K562 (cell line): Measurements from ENCODE around the gene POLR3H. TPM values are rescaled to one million over a fixed set of nuclear protein-coding genes. Genes with fewer than 3 reads are reported as not detected.

Experiments
- ATAC-seq: fragments of 200-7000 bp; cut with Tn5 transposase; 3 replicates; pipeline ENCODE4 v1.9.1; 2020; ENCODE audit warnings: moderate library complexity
- BruUV-seq: library from RNA; stranded (reverse); fragments of 400-500 nt; replicated peaks from 2 replicates; lab custom pipeline; 2021; lab: Mats Ljungman, UMichigan
- CTCF ChIA-PET: fragments of 300-600 bp; formaldehyde crosslinking; extraction: SDS; loops from one replicate; lab custom pipeline; 2021; ENCODE audit warnings: low intra/inter-chr PET ratio; lab: Yijun Ruan, JAX
- POLR2A ChIA-PET: fragments of 300-600, 350-650 bp; sonication (Branson Sonifier 250); formaldehyde crosslinking; extraction: SDS; loops from one replicate; lab custom pipeline; 2021; ENCODE audit warnings: antibody characterized with exemption, inconsistent platforms; lab: Yijun Ruan, JAX
- DNase-seq, 4 experiments: peaks; one replicate each; pipeline versions ENCODE4 v3.0.0 to v3.0.0-alpha.2; 2011 to 2018; ENCODE audit warnings: low spot score in 3 of 4, mixed read lengths in 3 of 4; ENCODE audit errors: extremely low read depth in 1 of 4
- FAIRE-seq: peaks from 2 replicates; lab custom pipeline; 2011; peaks lifted over from hg19 to GRCh38; lab: Jason Lieb, UNC
- H2AFZ ChIP-seq: 2 replicates; pipeline ENCODE4 v1.6.0; 2011; ENCODE audit warnings: low read depth, low read length, control low read depth, inconsistent platforms
- H3K27ac ChIP-seq: fragments of 200-600 bp; 3 replicates; pipeline ENCODE4 v1.8.0; 2011; ENCODE audit warnings: low read depth, mild to moderate bottlenecking, control low read depth, inconsistent platforms, low read length, moderate library complexity, mixed read lengths; ENCODE audit errors: extremely low read depth
- H3K27me3 ChIP-seq, 2 experiments: fragments of 300-600 bp in 1 of 2; 2 replicates in 1 of 2; 3 replicates in 1 of 2; pipeline versions ENCODE4 v1.6.0 to v1.8.0; 2011; ENCODE audit warnings: inconsistent platforms in 2 of 2, low read length in 2 of 2, mild to moderate bottlenecking in 1 of 2, mixed read lengths in 1 of 2, moderate library complexity in 1 of 2; ENCODE audit not compliant: control insufficient read depth in 2 of 2, insufficient read depth in 2 of 2
- H3K36me3 ChIP-seq: fragments of 300-600 bp; 3 replicates; pipeline ENCODE4 v1.8.0; 2011; ENCODE audit warnings: mild to moderate bottlenecking, low read length, inconsistent platforms; ENCODE audit not compliant: control insufficient read depth, insufficient read depth
- H3K4me1 ChIP-seq, 2 experiments: fragments of 200-600 bp in 1 of 2; replicated peaks in 1 of 2; 2 replicates in 1 of 2; 3 replicates in 1 of 2; pipeline versions ENCODE4 v1.5.1 to v1.8.0; 2011; ENCODE audit warnings: inconsistent platforms in 2 of 2, low read length in 2 of 2, mild to moderate bottlenecking in 1 of 2, mixed read lengths in 1 of 2, moderate library complexity in 1 of 2; ENCODE audit not compliant: control insufficient read depth in 2 of 2, insufficient read depth in 2 of 2
- H3K4me2 ChIP-seq: 2 replicates; pipeline ENCODE4 v1.6.1; 2011; ENCODE audit warnings: low read length, control low read depth, inconsistent platforms, mixed read lengths; ENCODE audit not compliant: insufficient read depth
- H3K4me3 ChIP-seq: fragments of 200-600 bp; sonication (generic), shearing (Covaris generic); 2 replicates; pipeline ENCODE4 v1.5.1; 2016; ENCODE audit warnings: control low read depth, inconsistent platforms
- H3K79me2 ChIP-seq: fragments of 200-600 bp; 3 replicates; pipeline ENCODE4 v1.8.0; 2011; ENCODE audit warnings: low read length, inconsistent platforms; ENCODE audit not compliant: control insufficient read depth, insufficient read depth
- H3K9ac ChIP-seq, 2 experiments: 2 replicates each; pipeline versions ENCODE4 v1.6.0 to v1.6.1; 2011; ENCODE audit warnings: low read depth in 2 of 2, low read length in 2 of 2, control low read depth in 1 of 2, inconsistent platforms in 1 of 2, mild to moderate bottlenecking in 1 of 2, mixed read lengths in 1 of 2; ENCODE audit not compliant: insufficient read depth in 1 of 2
- H3K9me1 ChIP-seq: one replicate; pipeline ENCODE4 v1.6.0; 2011; ENCODE audit warnings: inconsistent platforms, mild to moderate bottlenecking, low read length, moderate library complexity; ENCODE audit not compliant: control insufficient read depth, insufficient read depth
- H3K9me3 ChIP-seq: replicated peaks from 2 replicates; pipeline ENCODE4 v1.5.1; 2011; ENCODE audit warnings: low read depth, low read length, inconsistent platforms; ENCODE audit not compliant: control insufficient read depth, insufficient read depth
- H4K20me1 ChIP-seq: replicated peaks from 2 replicates; pipeline ENCODE4 v1.6.1; 2011; ENCODE audit warnings: low read length, inconsistent platforms, mixed read lengths; ENCODE audit not compliant: control insufficient read depth, insufficient read depth
- BCL6 ChIP-seq: fragments of 250-450 bp; sonication (Bioruptor Pico); IDR thresholded peaks from 2 replicates; pipeline ENCODE4 v1.4.0; 2020
- HOMEZ ChIP-seq: fragments of 250-450 bp; sonication (Bioruptor Pico); IDR thresholded peaks from 2 replicates; pipeline ENCODE4 v1.4.0; 2020; ENCODE audit warnings: mild to moderate bottlenecking, moderate library complexity
- NFRKB ChIP-seq: fragments of 450-650 bp; IDR thresholded peaks from 2 replicates; pipeline ENCODE4 v1.6.1; 2016; ENCODE audit warnings: low read depth
- NR1H2 ChIP-seq: sonication (generic); formaldehyde crosslinking; IDR thresholded peaks from 2 replicates; pipeline ENCODE4 v1.4.0; 2020; ENCODE audit warnings: mild to moderate bottlenecking, missing genetic modification reagents
- PTTG1 ChIP-seq: fragments of 450-650 bp; IDR thresholded peaks from 2 replicates; pipeline ENCODE4 v1.6.1; 2016; ENCODE audit warnings: low read depth, mild to moderate bottlenecking, missing genetic modification characterization, missing compliant biosample characterization
- SMAD1 ChIP-seq: fragments of 150-350 bp; IDR thresholded peaks from 2 replicates; pipeline ENCODE4 v1.6.1; 2014; ENCODE audit warnings: low read length, low read depth; ENCODE audit not compliant: partially characterized antibody
- STAT5B ChIP-seq: fragments of 250-450 bp; sonication (Bioruptor Pico); IDR thresholded peaks from 2 replicates; pipeline ENCODE4 v1.8.0; 2021; ENCODE audit warnings: mild to moderate bottlenecking, inconsistent platforms
- TBL1XR1 ChIP-seq, 2 experiments: IDR thresholded peaks; 2 replicates each; pipeline ENCODE4 v1.6.1; 2012; ENCODE audit warnings: improper control_type of control experiment in 2 of 2, low read length in 2 of 2, mild to moderate bottlenecking in 1 of 2
- ZKSCAN3 ChIP-seq: fragments of 250-450 bp; sonication (Bioruptor Pico); IDR thresholded peaks from 2 replicates; pipeline ENCODE4 v1.4.0; 2020
- ZNF280A ChIP-seq: fragments of 450-650 bp; IDR thresholded peaks from 2 replicates; pipeline ENCODE4 v1.6.1; 2018; ENCODE audit warnings: mild to moderate bottlenecking, low read depth; ENCODE audit not compliant: partially characterized antibody
- ZNF76 ChIP-seq: fragments of 250-450 bp; sonication (Bioruptor Pico); IDR thresholded peaks from 2 replicates; pipeline ENCODE4 v1.4.0; 2020; ENCODE audit warnings: mild to moderate bottlenecking, moderate library complexity, borderline replicate concordance
- WGBS: fragments of 100-300 bp; shearing (Covaris generic); methylation state at CpG from one replicate; pipeline ENCODE4 v1.1.6; 2016; ENCODE audit warnings: low coverage, mixed read lengths; ENCODE audit not compliant: insufficient coverage; ENCODE audit errors: missing lambda C conversion rate; 5-methylcytosine and 5-hydroxymethylcytosine counted together
- in situ Hi-C: fragments of 300-500 bp; cut with MboI; formaldehyde crosslinking; loops from 4 replicates; pipeline ENCODE4 v1.15.0; 2018; ENCODE audit warnings: inconsistent platforms, mixed read lengths
- intact Hi-C: fragments of 100-400 bp; cut with micrococcal nuclease; formaldehyde crosslinking; loops from 2 replicates; pipeline ENCODE4 v1.14.2; 2022
- polyA plus RNA-seq, 8 experiments: library from polyadenylated mRNA; depleted of rRNA in 4 of 8; stranded (reverse) in 5 of 8; unstranded in 3 of 8; fragments of >200 nt; fragmentation: Nextera tagmentation in 2 of 8; fragmentation: Illumina TruSeq in 1 of 8; extraction: Ambion mirVana in 2 of 8; extraction: Trizol in 1 of 8; gene quantifications; 2 replicates each; pipeline versions ENCODE4 v1.2.1 to v1.2.3, GENCODE V29; 2011 to 2014; ENCODE audit warnings: inconsistent platforms in 1 of 8, missing spikeins in 1 of 8
- total RNA-seq, 7 experiments: library from RNA; depleted of rRNA in 6 of 7; stranded (reverse); fragments of >200 nt in 6 of 7; fragmentation: Illumina TruSeq in 2 of 7; extraction: Trizol in 2 of 7; gene quantifications; 2 replicates each; pipeline versions ENCODE4 v1.2.1 to v1.2.3, GENCODE V29; 2011 to 2021; ENCODE audit warnings: low replicate concordance in 1 of 7

Gene POLR3H
- total and polyA plus RNA-seq, 9 of the 15 experiments (the other 6 are each of a cell fraction or from before 2014, with no cell fraction given) = 5.3 to 48.4 (median 22.2) TPM

DNA sequence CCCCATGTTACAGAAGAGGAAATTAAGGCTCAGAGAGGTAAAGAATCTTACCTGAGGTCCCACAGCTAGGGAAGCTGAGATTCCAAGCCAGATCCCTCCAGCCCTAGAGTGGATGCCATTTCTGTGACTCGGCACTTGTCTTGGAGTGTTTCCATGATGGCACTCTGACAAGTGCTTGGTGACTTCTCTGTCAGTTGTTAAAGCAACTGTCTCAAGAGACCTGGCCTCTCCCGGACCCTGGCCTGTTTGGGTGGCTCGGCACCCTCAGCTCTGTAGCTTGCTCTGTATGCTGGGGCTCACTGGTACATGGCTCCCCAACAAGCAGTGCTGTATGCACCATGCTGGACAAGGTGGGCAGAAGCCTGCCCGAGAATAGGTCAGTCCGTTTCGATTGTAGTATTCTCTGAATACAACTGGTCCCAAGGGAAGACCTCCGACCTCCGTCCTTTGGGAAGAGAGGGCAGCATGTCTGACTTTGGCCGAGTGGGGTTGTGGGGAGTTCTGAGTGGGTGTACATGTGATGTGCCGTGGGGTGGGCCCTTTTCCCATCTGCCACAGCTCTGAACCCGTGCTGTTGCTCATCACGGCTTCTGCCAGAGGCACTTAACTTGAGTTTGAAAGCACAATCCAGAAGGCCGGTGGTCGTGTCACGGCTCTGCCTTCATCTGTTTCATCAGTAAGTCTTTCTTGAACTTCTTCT lies 63.0 kb downstream of the POLR3H start:
- CTCF ChIA-PET = no interaction called here
- H4K20me1 ChIP-seq = peaks cover 38% of the 10 kb centered on the region
- in situ Hi-C loops = no loop called here
- peaks cover 52% of the 10 kb centered on the region; the same call in 2 of the 3 replicates for H3K36me3 ChIP-seq
- H3K4me3 ChIP-seq = no peak overlapping the region
- H3K9me1 ChIP-seq = peaks cover 4% of the 10 kb centered on the region
- peaks cover 6% of the 10 kb centered on the region in 2 experiments; a peak in 4 of 5 replicates for H3K4me1 ChIP-seq
- intact Hi-C loops = no loop called here
- FAIRE-seq (no peak), ATAC-seq (no peak)
- WGBS = 76% methylated on average over 15 of the region's 15 CpGs
- H3K9me3 ChIP-seq = no peaks in the 10 kb centered on the region
- TF ChIP-seq TBL1XR1 (IDR thresholded peaks at IDR 0.05; ENCODE audit: low read length in 2 of 2) (no peak), NR1H2 (CRISPR knock-in tag) (no peak), ZNF280A (no peak), HOMEZ (CRISPR knock-in tag) (no peak), ZKSCAN3 (no peak), STAT5B (CRISPR knock-in tag) (no peak), NFRKB (no peak), ZNF76 (CRISPR knock-in tag) (no peak), BCL6 (CRISPR knock-in tag) (no peak), SMAD1 (no peak), PTTG1 (tag) (no peak)
- TF ChIP-seq, all 486 proteins: peak for 0
- peaks cover 92% of the 10 kb centered on the region for H3K79me2 ChIP-seq
- DNase-seq = no peak
- no peak overlapping the region for H3K4me2 ChIP-seq
- POLR2A ChIA-PET = interaction anchor here (0.6 to 3.2 kb wide), 5 partner anchors 8 to 233 kb away, joined by 3 to 18 read pairs (median 3); partner anchors contain the start of genes ACO2 and PHF5A
- no peaks in the 10 kb centered on the region for H3K27me3 ChIP-seq
- no peak overlapping the region for H3K9ac ChIP-seq
- H2AFZ ChIP-seq = no peak overlapping the region
- no peak overlapping the region for H3K27ac ChIP-seq
- BruUV-seq = TSS peak; percentile 16
